ENCODE results near the gene TTC12.

The TTC12 gene

GRCh38 chr11:113332023-113332422 lies 17.6 kb downstream of the TTC12 start:
- no peak for DNase-seq

GRCh38 chr11:113332638-113333329 lies 18.4 kb downstream of the TTC12 start:
- no peak for DNase-seq

- DNase-seq = no peak
Observed at GRCh38 chr11:113334183-113334582, 19.8 kb downstream of the TTC12 start.

- no peak for DNase-seq
Observed at GRCh38 chr11:113338730-113339129, 24.3 kb downstream of the TTC12 start.

GRCh38 chr11:113339929-113340589 lies 25.7 kb downstream of the TTC12 start:
- no peak for DNase-seq

- DNase-seq = no peak
Observed at GRCh38 chr11:113341388-113342165, 27.2 kb downstream of the TTC12 start.

- DNase-seq = no peak
Observed at GRCh38 chr11:113345978-113346377, 31.6 kb downstream of the TTC12 start.

- no peak for DNase-seq
Observed at GRCh38 chr11:113349528-113349927, 35.1 kb downstream of the TTC12 start.

GRCh38 chr11:113350336-113351067 lies 36.1 kb downstream of the TTC12 start:
- no peak for DNase-seq

GRCh38 chr11:113351068-113351450 lies 36.7 kb downstream of the TTC12 start:
- DNase-seq = no peak

GRCh38 chr11:113351480-113351879 lies 37.1 kb downstream of the TTC12 start:
- no peak for DNase-seq

GRCh38 chr11:113356203-113356602 lies 41.8 kb downstream of the TTC12 start:
- no peak for DNase-seq

- DNase-seq = no peak
Observed at GRCh38 chr11:113363406-113363805, 49.0 kb downstream of the TTC12 start.

- no peak for DNase-seq
Observed at GRCh38 chr11:113363996-113364641, 49.7 kb downstream of the TTC12 start.

- DNase-seq = no peak
Observed at GRCh38 chr11:113365895-113366294, 51.5 kb downstream of the TTC12 start.

- DNase-seq = no peak
Observed at GRCh38 chr11:113369411-113369810, 55.0 kb downstream of the TTC12 start.

GRCh38 chr11:113370634-113371033 lies 56.3 kb downstream of the TTC12 start:
- no peak for DNase-seq

GRCh38 chr11:113372309-113372708 lies 57.9 kb downstream of the TTC12 start:
- DNase-seq = no peak

- DNase-seq = no peak
Observed at GRCh38 chr11:113373306-113373705, 58.9 kb downstream of the TTC12 start.

- no peak for DNase-seq
Observed at GRCh38 chr11:113373981-113374560, 59.7 kb downstream of the TTC12 start.

GRCh38 chr11:113375402-113375801 lies 61.0 kb downstream of the TTC12 start:
- no peak for DNase-seq

GRCh38 chr11:113376156-113376555 lies 61.8 kb downstream of the TTC12 start:
- DNase-seq = no peak
